ENCODE measurements around the gene MREG.

The MREG gene

DNA sequence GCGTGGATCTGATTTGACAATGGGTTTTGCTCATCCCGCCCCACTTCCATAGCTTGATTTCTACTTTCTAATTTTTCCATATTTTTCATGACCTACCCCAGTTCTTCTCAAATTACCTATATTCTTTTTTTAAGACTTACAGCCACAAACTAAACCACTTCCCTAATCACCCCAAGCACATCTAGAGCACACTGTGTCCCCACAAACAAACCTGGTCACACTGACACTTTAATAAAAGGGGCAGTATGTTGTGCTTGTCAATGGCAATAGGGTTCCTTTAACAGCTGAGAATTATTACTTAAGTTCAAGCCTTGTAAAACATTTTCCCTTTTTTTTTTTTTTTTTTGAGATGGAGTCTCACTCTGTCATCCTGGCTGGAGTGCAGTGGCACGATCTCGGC lies 47.1 kb downstream of the MREG start:
- ChIA-PET CTCF (interaction anchor here (2.3 kb wide), 1 partner anchor 16 kb away, joined by 10 read pairs; no protein-coding TSS in a partner anchor), POLR2A (no interaction called here)
- TF ChIP-seq ZNF777 (tag by site-specific recombination; IDR thresholded peaks at IDR 0.05; ENCODE audit: borderline replicate concordance) (no peak), ZNF140 (tag by site-specific recombination; IDR thresholded peaks at IDR 0.05) (no peak), ZNF223 (tag by site-specific recombination; IDR thresholded peaks at IDR 0.05) (no peak), ZSCAN30 (tag by site-specific recombination; IDR thresholded peaks at IDR 0.05) (no peak), ZNF274 (IDR thresholded peaks at IDR 0.05; ENCODE audit: low read length) (no peak), ZNF274 (tag by site-specific recombination; IDR thresholded peaks at IDR 0.05; ENCODE audit: borderline replicate concordance) (no peak), ZNF248 (tag by site-specific recombination; IDR thresholded peaks at IDR 0.05) (no peak), MYNN (tag by site-specific recombination; IDR thresholded peaks at IDR 0.05; ENCODE audit: borderline replicate concordance) (no peak), ZNF658 (tag by site-specific recombination; IDR thresholded peaks at IDR 0.05) (no peak), ZNF416 (tag by site-specific recombination; IDR thresholded peaks at IDR 0.05) (no peak)
- TF ChIP-seq, protein P1, sequence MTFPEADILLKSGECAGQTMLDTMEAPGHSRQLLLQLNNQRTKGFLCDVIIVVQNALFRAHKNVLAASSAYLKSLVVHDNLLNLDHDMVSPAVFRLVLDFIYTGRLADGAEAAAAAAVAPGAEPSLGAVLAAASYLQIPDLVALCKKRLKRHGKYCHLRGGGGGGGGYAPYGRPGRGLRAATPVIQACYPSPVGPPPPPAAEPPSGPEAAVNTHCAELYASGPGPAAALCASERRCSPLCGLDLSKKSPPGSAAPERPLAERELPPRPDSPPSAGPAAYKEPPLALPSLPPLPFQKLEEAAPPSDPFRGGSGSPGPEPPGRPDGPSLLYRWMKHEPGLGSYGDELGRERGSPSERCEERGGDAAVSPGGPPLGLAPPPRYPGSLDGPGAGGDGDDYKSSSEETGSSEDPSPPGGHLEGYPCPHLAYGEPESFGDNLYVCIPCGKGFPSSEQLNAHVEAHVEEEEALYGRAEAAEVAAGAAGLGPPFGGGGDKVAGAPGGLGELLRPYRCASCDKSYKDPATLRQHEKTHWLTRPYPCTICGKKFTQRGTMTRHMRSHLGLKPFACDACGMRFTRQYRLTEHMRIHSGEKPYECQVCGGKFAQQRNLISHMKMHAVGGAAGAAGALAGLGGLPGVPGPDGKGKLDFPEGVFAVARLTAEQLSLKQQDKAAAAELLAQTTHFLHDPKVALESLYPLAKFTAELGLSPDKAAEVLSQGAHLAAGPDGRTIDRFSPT (tag by site-specific recombination; IDR thresholded peaks at IDR 0.05), result no peak
- TF ChIP-seq, protein P2, sequence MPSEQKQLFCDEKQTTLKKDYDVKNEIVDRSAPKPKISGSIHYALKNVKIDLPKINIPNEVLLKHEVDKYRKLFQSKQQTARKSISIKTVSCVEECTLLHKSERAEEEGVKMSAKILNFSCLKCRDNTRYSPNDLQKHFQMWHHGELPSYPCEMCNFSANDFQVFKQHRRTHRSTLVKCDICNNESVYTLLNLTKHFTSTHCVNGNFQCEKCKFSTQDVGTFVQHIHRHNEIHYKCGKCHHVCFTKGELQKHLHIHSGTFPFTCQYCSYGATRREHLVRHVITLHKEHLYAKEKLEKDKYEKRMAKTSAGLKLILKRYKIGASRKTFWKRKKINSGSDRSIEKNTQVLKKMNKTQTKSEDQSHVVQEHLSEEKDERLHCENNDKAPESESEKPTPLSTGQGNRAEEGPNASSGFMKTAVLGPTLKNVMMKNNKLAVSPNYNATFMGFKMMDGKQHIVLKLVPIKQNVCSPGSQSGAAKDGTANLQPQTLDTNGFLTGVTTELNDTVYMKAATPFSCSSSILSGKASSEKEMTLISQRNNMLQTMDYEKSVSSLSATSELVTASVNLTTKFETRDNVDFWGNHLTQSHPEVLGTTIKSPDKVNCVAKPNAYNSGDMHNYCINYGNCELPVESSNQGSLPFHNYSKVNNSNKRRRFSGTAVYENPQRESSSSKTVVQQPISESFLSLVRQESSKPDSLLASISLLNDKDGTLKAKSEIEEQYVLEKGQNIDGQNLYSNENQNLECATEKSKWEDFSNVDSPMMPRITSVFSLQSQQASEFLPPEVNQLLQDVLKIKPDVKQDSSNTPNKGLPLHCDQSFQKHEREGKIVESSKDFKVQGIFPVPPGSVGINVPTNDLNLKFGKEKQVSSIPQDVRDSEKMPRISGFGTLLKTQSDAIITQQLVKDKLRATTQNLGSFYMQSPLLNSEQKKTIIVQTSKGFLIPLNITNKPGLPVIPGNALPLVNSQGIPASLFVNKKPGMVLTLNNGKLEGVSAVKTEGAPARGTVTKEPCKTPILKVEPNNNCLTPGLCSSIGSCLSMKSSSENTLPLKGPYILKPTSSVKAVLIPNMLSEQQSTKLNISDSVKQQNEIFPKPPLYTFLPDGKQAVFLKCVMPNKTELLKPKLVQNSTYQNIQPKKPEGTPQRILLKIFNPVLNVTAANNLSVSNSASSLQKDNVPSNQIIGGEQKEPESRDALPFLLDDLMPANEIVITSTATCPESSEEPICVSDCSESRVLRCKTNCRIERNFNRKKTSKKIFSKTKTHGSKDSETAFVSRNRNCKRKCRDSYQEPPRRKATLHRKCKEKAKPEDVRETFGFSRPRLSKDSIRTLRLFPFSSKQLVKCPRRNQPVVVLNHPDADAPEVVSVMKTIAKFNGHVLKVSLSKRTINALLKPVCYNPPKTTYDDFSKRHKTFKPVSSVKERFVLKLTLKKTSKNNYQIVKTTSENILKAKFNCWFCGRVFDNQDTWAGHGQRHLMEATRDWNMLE (tag by site-specific recombination; conservative IDR thresholded peaks at IDR 0.05; ENCODE audit: low read depth), result no peak
- TF ChIP-seq, protein P3, sequence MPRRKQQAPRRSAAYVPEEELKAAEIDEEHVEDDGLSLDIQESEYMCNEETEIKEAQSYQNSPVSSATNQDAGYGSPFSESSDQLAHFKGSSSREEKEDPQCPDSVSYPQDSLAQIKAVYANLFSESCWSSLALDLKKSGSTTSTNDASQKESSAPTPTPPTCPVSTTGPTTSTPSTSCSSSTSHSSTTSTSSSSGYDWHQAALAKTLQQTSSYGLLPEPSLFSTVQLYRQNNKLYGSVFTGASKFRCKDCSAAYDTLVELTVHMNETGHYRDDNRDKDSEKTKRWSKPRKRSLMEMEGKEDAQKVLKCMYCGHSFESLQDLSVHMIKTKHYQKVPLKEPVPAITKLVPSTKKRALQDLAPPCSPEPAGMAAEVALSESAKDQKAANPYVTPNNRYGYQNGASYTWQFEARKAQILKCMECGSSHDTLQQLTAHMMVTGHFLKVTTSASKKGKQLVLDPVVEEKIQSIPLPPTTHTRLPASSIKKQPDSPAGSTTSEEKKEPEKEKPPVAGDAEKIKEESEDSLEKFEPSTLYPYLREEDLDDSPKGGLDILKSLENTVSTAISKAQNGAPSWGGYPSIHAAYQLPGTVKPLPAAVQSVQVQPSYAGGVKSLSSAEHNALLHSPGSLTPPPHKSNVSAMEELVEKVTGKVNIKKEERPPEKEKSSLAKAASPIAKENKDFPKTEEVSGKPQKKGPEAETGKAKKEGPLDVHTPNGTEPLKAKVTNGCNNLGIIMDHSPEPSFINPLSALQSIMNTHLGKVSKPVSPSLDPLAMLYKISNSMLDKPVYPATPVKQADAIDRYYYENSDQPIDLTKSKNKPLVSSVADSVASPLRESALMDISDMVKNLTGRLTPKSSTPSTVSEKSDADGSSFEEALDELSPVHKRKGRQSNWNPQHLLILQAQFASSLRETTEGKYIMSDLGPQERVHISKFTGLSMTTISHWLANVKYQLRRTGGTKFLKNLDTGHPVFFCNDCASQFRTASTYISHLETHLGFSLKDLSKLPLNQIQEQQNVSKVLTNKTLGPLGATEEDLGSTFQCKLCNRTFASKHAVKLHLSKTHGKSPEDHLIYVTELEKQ (tag by site-specific recombination; IDR thresholded peaks at IDR 0.05; ENCODE audit: borderline replicate concordance), result no peak

DNA sequence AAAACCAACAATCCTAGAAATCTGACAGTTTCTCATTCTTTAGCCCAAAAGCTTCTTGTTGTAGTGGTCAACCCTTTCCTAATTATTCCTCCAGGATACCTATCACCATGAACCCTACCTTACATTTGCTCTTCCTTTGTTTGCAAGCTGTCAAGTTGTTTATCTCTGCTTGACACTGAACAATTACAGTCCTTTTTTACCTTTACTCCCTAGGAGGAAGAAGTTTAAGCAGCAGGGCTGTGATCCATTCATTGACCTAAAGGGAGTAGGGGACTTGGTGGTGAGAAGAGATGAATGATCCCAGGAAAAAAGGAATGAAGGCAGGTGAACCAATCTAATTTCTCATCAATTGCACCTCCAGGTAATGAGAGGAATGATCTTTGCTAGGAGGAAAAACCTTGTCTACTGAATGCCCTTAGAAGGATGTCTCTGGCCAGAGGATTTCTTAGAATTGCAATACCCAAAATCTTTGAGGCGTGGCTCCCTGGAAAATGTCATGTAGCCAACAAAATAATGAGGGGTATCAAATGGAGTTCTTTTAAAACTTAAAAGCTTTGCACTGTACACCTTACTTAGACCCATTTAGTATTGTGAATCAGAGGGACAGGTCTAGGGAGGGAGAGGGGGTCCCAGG lies 47.7 kb downstream of the MREG start:
- H3K36me3 ChIP-seq (ENCODE audit: control insufficient read depth in 2 of 2, insufficient read depth in 1 of 2, low read length in 2 of 2), result no peaks in the 10 kb centered on the region
- peaks cover 4% of the 10 kb centered on the region for H3K4me1 ChIP-seq (ENCODE audit: control insufficient read depth, insufficient read depth, low read length)
- H3K27ac ChIP-seq (ENCODE audit: extremely low read depth, low read depth, low read length), result no peak overlapping the region
- no peak for TF ChIP-seq ZNF501 (tag by site-specific recombination; IDR thresholded peaks at IDR 0.05)
- TF ChIP-seq ZSCAN23 (tag by site-specific recombination; IDR thresholded peaks at IDR 0.05), result no peak
- ChIA-PET CTCF (interaction anchor here (2.3 kb wide), 1 partner anchor 15 kb away, joined by 10 read pairs; no protein-coding TSS in a partner anchor), POLR2A (no interaction called here)
- H3K9me3 ChIP-seq (ENCODE audit: control insufficient read depth, insufficient read depth, low read depth, low read length), result no peaks in the 10 kb centered on the region
- no peak overlapping the region for H3K4me3 ChIP-seq (ENCODE audit: low read depth, low read length)

More for the DNA sequence above, 47.1 kb downstream of the MREG start:
- Histone ChIP-seq H3K4me1 (ENCODE audit: control insufficient read depth, insufficient read depth, low read length) (peaks cover 4% of the 10 kb centered on the region), H3K36me3 (ENCODE audit: control insufficient read depth in 2 of 2, insufficient read depth in 1 of 2, low read length in 2 of 2) (no peaks in the 10 kb centered on the region), H3K27ac (ENCODE audit: extremely low read depth, low read depth, low read length) (no peak overlapping the region), H3K9me3 (ENCODE audit: control insufficient read depth, insufficient read depth, low read depth, low read length) (no peaks in the 10 kb centered on the region), H3K4me3 (ENCODE audit: low read depth, low read length) (no peak overlapping the region)

Measured in HEK293 (cell line).